Measurements from ENCODE around the gene A1BG.

DNA sequence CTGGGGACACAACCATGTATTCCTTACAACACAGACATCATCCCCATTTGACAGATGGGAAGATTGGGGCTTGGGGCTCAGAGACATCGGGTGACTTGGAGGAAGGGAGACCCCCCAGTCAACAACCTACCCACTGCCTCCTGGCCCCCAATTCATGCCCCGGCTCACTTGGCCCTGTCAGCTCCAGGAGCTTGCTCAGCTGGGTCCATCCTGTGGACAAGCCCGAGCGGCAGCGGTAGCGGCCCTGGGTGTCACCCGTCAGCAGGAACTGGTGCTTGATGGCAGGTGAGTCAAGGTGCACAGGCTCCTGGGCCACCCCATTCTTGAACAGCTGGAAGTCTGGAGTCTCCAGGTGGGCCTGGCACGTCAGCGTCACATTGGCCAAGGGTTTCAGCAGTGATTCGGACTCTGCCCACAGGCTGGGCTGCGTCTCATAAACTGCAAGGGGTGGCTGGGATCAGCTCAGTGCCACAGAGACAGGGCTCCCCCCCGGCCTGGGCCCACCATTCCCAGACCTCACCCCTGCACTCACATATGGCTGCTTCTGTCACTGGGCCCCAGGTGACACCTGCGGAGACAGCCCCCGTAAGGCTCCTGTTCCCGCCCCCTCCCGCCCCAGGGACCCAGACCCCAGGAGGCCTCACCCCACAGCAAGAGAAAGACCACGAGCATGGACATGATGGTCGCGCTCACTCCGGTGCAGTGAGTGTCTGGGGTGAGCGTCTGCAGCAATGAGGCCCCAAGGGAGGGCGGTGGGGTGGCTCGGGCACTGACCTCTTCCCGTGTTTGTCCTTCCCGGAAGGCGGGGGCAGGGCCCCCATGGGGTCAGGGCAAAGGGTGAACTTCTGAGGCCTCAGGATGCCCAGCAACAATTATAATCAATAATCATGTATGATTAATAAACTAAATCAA is at the start of gene A1BG:
- TF ChIP-seq MAX (IDR thresholded peaks at IDR 0.05) (no peak), MAZ (IDR thresholded peaks at IDR 0.05; ENCODE audit: borderline replicate concordance, low read depth, low read length) (no peak), REST (IDR thresholded peaks at IDR 0.05) (no peak), POLR2A (IDR thresholded peaks at IDR 0.05; ENCODE audit: low read length) (no peak), SMC3 (IDR thresholded peaks at IDR 0.05) (no peak), JUNB (IDR thresholded peaks at IDR 0.05) (no peak), HDAC2 (IDR thresholded peaks at IDR 0.05) (no peak)
- TF ChIP-seq, protein P1, sequence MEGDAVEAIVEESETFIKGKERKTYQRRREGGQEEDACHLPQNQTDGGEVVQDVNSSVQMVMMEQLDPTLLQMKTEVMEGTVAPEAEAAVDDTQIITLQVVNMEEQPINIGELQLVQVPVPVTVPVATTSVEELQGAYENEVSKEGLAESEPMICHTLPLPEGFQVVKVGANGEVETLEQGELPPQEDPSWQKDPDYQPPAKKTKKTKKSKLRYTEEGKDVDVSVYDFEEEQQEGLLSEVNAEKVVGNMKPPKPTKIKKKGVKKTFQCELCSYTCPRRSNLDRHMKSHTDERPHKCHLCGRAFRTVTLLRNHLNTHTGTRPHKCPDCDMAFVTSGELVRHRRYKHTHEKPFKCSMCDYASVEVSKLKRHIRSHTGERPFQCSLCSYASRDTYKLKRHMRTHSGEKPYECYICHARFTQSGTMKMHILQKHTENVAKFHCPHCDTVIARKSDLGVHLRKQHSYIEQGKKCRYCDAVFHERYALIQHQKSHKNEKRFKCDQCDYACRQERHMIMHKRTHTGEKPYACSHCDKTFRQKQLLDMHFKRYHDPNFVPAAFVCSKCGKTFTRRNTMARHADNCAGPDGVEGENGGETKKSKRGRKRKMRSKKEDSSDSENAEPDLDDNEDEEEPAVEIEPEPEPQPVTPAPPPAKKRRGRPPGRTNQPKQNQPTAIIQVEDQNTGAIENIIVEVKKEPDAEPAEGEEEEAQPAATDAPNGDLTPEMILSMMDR (IDR thresholded peaks at IDR 0.05) = no peak
- TF ChIP-seq, protein P2, sequence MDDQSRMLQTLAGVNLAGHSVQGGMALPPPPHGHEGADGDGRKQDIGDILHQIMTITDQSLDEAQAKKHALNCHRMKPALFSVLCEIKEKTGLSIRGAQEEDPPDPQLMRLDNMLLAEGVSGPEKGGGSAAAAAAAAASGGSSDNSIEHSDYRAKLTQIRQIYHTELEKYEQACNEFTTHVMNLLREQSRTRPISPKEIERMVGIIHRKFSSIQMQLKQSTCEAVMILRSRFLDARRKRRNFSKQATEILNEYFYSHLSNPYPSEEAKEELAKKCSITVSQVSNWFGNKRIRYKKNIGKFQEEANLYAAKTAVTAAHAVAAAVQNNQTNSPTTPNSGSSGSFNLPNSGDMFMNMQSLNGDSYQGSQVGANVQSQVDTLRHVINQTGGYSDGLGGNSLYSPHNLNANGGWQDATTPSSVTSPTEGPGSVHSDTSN (IDR thresholded peaks at IDR 0.05) = no peak
